GM18526 (cell line): Measurements from ENCODE around the gene ZFYVE19.

ENCODE experiments used
- POLR2A ChIP-seq: IDR thresholded peaks from 3 replicates; pipeline ENCODE4 v1.6.1; 2011; ENCODE audit not compliant: insufficient read length; ENCODE audit errors: extremely low read depth

ZFYVE19 gene

GRCh38 chr15:40770147-40770721 is 36.7 kb upstream of the ZFYVE19 start:
- TF ChIP-seq POLR2A = no peak

- no peak for TF ChIP-seq POLR2A
Measured at GRCh38 chr15:40771242-40771641, 35.6 kb upstream of the ZFYVE19 start.

DNA sequence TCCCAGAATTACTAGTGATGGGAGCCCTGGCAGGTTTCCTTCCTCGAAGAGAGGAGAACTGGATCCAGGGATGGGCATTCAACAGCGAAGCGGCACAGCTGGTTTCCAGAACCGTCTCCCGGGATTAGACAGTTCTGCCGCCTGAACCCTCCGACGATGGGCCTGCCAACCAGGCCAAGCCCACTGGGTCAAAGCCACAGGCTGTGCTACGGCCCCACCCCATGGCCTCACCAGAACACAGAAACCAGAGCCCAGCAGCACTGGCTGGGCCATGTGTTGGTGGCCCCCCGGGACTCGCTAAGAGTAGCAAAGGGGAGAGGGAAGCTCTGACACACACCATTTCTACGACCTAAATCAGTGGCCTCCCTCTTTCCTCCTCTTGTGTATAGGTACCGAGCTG is 34.9 kb upstream of the ZFYVE19 start:
- TF ChIP-seq POLR2A = no peak

DNA sequence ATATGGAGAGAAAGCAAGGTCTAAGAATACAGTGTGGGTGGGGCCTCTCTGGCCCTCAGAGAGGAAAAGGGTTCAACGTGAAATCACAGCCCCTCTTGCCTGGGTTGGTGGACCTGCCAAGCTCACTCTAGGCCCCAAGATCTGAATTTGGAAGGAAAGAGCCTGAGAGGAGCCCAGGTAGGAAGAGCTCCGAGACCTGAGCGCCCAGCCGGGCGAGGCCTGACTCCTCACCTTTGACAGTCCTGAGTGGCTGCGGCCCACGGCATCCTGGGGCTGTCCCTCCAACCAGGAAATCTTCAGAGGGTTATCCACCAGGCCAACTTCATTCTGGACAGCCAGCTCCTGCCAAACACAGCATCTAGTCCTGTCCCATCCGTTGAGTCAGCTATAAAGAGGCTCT is 33.4 kb upstream of the ZFYVE19 start:
- TF ChIP-seq POLR2A = no peak

DNA sequence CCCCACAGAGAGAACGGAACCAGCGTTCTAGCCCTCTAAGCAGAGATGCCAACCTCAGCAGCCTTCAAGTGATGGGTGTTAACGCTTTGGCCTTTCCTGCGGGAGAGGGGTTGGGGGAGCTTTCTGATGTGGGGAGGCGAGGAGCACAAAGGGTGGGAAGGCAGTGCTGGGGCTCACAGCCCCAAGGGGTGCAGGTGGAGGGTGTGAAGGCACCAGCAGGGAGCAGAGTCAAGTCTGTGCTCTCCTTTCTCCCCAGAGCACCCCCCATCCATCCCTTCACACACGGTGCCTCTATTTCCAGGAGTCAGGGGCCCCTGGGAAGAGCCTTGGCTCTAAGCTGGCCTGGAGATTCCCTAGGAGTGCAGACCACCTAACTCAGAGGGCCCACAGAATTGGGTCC is 33.0 kb upstream of the ZFYVE19 start:
- no peak for TF ChIP-seq POLR2A

DNA sequence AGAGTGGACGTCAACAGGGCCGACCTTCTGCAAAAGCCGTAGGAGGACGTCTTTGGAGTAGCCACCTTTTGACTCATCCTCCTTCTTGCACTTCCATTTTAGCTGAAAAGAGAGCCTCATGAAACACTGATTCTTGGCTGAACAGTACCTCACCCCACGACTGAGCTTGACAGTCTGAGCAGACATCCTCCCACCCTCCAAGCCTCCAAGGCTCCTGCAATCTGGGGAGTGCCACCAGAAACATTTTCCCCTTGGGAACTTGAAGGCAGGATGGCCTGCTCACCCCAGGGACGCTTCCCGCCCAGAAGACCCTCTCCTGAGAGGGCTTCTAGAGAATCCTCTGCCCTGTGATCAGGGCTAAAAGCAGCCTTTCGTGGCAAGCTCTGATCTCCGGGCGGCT is 31.9 kb upstream of the ZFYVE19 start:
- no peak for TF ChIP-seq POLR2A

DNA sequence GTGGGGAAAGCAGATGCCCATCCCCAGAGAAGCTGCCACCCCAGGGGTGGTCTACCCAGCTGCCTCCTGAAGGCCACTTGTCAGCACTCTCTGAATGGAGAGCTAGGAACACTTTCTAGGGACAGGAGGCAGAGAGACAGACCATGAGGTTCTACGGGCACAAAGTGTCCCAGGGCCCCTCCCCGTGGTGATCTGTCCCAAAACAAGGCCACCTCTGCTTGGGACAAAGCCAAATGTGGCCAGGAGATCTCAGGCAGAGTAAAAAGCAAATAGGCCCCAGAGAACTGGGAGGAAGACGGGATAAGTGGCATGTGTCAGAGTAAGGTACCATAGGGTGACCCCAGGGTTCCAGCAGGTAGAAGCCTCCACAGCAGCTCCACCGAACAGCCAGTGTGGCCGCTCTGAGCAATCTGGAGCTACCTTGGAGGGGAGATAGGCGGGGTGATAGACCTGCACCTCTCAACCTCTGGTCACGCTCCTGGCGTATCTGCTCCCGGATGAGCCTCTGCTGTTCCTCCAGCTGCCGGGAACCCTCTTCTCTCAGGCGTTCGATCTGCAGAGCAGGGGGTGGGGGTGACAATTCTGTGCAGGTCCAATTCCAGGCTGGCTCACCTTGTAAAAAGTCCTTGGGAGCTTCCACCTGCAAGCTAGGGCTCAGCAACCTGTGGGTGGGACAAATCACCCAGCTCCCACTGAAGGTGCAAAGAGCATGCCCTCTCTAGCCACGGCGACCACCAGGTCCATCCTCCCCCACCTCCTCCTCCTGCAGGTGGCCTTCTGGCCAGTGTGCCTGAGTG is 31.0 kb upstream of the ZFYVE19 start:
- TF ChIP-seq POLR2A = no peak

GRCh38 chr15:40776537-40777141 is 30.2 kb upstream of the ZFYVE19 start:
- TF ChIP-seq POLR2A = no peak

- no peak for TF ChIP-seq POLR2A
Measured at GRCh38 chr15:40782609-40783227, 24.2 kb upstream of the ZFYVE19 start.

GRCh38 chr15:40785164-40785563 is 21.7 kb upstream of the ZFYVE19 start:
- TF ChIP-seq POLR2A = no peak

DNA sequence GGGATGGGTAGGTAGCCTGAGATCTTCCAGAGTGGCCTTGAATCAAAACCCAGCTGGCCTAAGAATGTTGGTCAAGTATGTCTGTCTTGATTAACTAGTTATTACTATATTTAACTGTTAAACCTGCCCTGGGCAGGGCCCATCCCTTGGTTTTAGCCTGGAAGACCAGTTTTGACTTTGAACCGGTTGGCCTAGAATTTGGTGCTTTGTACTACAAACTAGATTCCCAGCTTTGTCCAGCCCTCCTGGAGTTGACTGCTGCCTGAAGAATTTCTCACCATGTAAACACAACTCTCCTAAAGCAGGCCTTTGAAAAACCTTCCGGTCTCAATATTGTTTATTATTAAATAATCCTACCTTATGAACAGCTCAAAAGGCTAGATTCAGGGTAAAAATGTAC is 21.1 kb upstream of the ZFYVE19 start:
- TF ChIP-seq POLR2A = no peak

DNA sequence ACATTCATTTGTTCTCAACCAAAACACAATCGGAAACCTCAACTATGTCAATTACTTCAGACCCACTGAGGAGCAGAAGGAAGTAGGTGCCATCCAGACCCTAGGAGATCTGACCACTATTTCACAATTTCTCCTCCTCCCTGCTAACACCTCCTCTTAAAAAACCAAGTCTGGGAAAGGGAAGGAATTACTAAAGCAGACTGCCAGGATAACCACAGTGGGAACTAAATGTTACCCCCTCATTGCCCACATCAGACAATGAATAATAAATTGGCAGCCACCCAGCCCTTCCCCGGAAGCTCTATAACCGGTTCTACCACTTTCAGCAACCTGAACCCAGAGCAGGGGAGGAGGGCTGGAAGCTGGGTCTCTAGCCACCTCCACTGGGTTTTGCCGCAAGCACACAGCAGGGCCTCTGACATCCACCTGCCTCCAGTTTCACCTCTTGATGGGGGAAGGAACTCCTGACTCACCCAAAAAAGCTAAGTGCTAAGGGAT is 19.5 kb upstream of the ZFYVE19 start:
- no peak for TF ChIP-seq POLR2A

GRCh38 chr15:40787991-40788390 is 18.9 kb upstream of the ZFYVE19 start:
- TF ChIP-seq POLR2A = no peak

GRCh38 chr15:40789119-40789518 is 17.8 kb upstream of the ZFYVE19 start:
- no peak for TF ChIP-seq POLR2A

DNA sequence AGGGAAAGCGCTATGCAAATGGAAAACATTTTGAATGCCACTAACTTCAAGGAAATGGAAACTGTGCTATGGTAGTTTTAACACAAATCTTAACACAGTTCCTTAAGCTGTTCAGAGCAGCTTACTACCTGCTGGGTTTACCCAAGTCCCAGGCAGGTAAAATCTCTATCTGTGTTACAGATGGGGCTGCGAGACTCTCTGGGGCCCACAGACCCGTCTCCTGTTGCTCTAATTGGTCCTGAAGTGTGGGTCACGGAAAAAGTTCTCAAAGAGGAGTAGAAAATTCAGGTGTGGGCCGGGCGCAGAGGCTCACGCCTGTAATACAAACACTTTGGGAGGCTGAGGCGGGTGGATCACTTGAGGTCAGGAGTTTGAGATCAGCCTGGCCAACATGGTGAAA is 16.9 kb upstream of the ZFYVE19 start:
- no peak for TF ChIP-seq POLR2A

DNA sequence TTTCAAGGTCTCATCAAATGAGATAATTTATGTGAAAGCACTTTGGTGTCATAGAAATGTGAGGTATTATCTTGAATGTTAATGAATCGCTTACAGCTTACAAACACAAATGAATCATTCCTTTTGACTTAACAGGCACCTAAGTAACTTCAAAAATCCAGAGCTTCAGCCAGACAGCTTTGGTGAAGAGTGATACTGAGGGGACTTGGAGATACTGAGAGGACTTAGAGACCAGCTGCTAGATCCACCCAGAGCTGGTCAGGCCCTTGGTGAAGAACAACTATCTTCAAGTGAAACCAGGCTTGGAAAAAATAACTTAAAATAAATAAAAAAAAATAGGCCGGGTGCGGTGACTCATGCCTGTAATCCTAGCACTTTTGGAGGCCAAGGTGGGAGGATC is 16.2 kb upstream of the ZFYVE19 start:
- no peak for TF ChIP-seq POLR2A
